IPS-20b (cell line): ENCODE results near the gene THEMIS.

Source experiments
- H3K27ac ChIP-seq: one replicate; pipeline ENCODE4 v1.5.1; 2013; ENCODE audit warnings: low read length
- H3K27me3 ChIP-seq: 2 replicates; pipeline ENCODE4 v1.6.1; 2013; ENCODE audit warnings: mild to moderate bottlenecking, low read length, inconsistent platforms; ENCODE audit not compliant: insufficient read depth
- H3K36me3 ChIP-seq: 2 replicates; pipeline ENCODE4 v1.6.1; 2013; ENCODE audit warnings: low read depth, mild to moderate bottlenecking, inconsistent platforms, low read length, moderate library complexity; ENCODE audit not compliant: insufficient read depth
- H3K4me1 ChIP-seq: 2 replicates; pipeline ENCODE4 v1.6.1; 2013; ENCODE audit warnings: mild to moderate bottlenecking, control low read depth, inconsistent platforms, low read length, moderate library complexity; ENCODE audit not compliant: insufficient read depth
- H3K4me3 ChIP-seq: 2 replicates; pipeline ENCODE4 v1.5.1; 2013; ENCODE audit warnings: mild to moderate bottlenecking, low read length, inconsistent platforms
- H3K9ac ChIP-seq: 2 replicates; pipeline ENCODE4 v1.6.1; 2013; ENCODE audit warnings: low read depth, mild to moderate bottlenecking, inconsistent platforms, low read length, moderate library complexity
- H3K9me3 ChIP-seq: 2 replicates; pipeline ENCODE4 v1.6.1; 2013; ENCODE audit warnings: mild to moderate bottlenecking, low read depth, low read length, inconsistent platforms; ENCODE audit not compliant: insufficient read depth

The THEMIS gene

GRCh38 chr6:127855542-127856159, 45.2 kb downstream of the THEMIS start:
- no peak overlapping the region for H3K4me3 ChIP-seq
- H3K9ac ChIP-seq, result no peak overlapping the region
- H3K27ac ChIP-seq, result no peak overlapping the region
- no peaks in the 10 kb centered on the region for H3K36me3 ChIP-seq
- no peaks in the 10 kb centered on the region for H3K27me3 ChIP-seq
- H3K4me1 ChIP-seq, result 0 out of 2 replicates have a peak, but pooled peaks cover 3% of the 10 kb centered on the region
- H3K9me3 ChIP-seq, result no peaks in the 10 kb centered on the region

- Histone ChIP-seq H3K36me3 (no peaks in the 10 kb centered on the region), H3K9ac (no peak overlapping the region), H3K27me3 (no peaks in the 10 kb centered on the region), H3K9me3 (no peaks in the 10 kb centered on the region), H3K4me1 (0 out of 2 replicates have a peak, but pooled peaks cover 3% of the 10 kb centered on the region), H3K4me3 (no peak overlapping the region), H3K27ac (no peak overlapping the region)
These were observed 46.8 kb downstream of the THEMIS start for GRCh38 chr6:127854009-127854408.

GRCh38 chr6:127851197-127851596, 49.7 kb downstream of the THEMIS start:
- no peaks in the 10 kb centered on the region for H3K36me3 ChIP-seq
- H3K27ac ChIP-seq, result no peak overlapping the region
- H3K9ac ChIP-seq, result no peak overlapping the region
- H3K4me3 ChIP-seq, result no peak overlapping the region
- H3K27me3 ChIP-seq, result no peaks in the 10 kb centered on the region
- no peaks in the 10 kb centered on the region for H3K9me3 ChIP-seq
- no peaks in the 10 kb centered on the region for H3K4me1 ChIP-seq

GRCh38 chr6:127845242-127845641, 55.6 kb downstream of the THEMIS start:
- no peak overlapping the region for H3K27ac ChIP-seq
- no peak overlapping the region for H3K9ac ChIP-seq
- H3K27me3 ChIP-seq, result no peaks in the 10 kb centered on the region
- no peak overlapping the region for H3K4me3 ChIP-seq
- no peaks in the 10 kb centered on the region for H3K36me3 ChIP-seq
- no peaks in the 10 kb centered on the region for H3K4me1 ChIP-seq
- no peaks in the 10 kb centered on the region for H3K9me3 ChIP-seq

- Histone ChIP-seq H3K9me3 (no peaks in the 10 kb centered on the region), H3K36me3 (no peaks in the 10 kb centered on the region), H3K27ac (no peak overlapping the region)
These were observed 56.3 kb downstream of the THEMIS start for GRCh38 chr6:127844529-127844928.

GRCh38 chr6:127843582-127843981, 57.3 kb downstream of the THEMIS start:
- no peak overlapping the region for H3K4me3 ChIP-seq
- no peaks in the 10 kb centered on the region for H3K27me3 ChIP-seq
- no peak overlapping the region for H3K9ac ChIP-seq
- H3K4me1 ChIP-seq, result no peaks in the 10 kb centered on the region
- no peak overlapping the region for H3K27ac ChIP-seq
- no peaks in the 10 kb centered on the region for H3K36me3 ChIP-seq
- H3K9me3 ChIP-seq, result no peaks in the 10 kb centered on the region

More at GRCh38 chr6:127844529-127844928, 56.3 kb downstream of the THEMIS start:
- H3K27me3 ChIP-seq, result no peaks in the 10 kb centered on the region
- H3K4me1 ChIP-seq, result no peaks in the 10 kb centered on the region
- no peak overlapping the region for H3K4me3 ChIP-seq
- no peak overlapping the region for H3K9ac ChIP-seq

DNA sequence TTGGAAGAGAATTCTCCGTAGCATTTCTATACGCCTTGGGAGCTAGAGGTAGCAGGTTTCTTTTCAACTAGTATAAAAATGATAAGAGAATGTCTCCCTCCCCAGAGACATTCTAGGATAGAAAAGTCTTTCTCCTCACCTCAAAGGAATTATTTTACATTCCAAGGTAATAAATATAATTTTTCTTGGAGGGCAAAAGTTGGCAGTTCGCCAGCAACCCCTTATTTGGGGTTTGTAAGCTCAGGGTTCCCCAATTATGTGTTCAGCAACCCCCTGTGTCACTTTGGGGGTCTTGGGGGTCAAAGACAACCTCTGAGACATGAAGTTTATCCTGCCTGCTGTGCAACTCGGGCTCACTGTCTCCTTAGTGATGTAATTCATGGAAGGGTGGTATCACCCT, 58.3 kb downstream of the THEMIS start:
- Histone ChIP-seq H3K4me1 (no peaks in the 10 kb centered on the region), H3K4me3 (no peak overlapping the region), H3K36me3 (no peaks in the 10 kb centered on the region), H3K27me3 (no peaks in the 10 kb centered on the region), H3K27ac (no peak overlapping the region), H3K9ac (no peak overlapping the region), H3K9me3 (no peaks in the 10 kb centered on the region)

DNA sequence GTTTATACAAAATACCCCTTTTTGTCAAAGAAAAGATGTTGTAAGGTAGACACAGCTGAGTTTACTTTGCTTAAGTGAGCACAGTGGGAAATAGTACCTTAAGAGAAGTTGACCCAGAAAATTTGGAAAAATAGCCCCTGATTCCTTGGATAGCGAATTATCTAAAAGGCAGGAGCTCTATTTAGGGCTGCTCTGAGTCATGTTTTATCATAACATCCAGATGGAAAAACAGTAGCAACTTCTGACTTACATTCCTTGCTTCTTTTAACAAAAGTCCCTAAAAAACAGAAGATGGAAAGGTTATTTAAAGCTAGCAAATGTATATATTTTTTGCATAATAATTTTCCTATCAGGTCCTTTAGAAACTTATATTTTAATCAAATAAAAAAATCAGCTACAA, 59.0 kb downstream of the THEMIS start:
- no peaks in the 10 kb centered on the region for H3K27me3 ChIP-seq
- H3K4me1 ChIP-seq, result no peaks in the 10 kb centered on the region
- H3K9me3 ChIP-seq, result no peaks in the 10 kb centered on the region
- H3K4me3 ChIP-seq, result no peak overlapping the region
- H3K9ac ChIP-seq, result no peak overlapping the region
- H3K27ac ChIP-seq, result no peak overlapping the region
- H3K36me3 ChIP-seq, result no peaks in the 10 kb centered on the region

DNA sequence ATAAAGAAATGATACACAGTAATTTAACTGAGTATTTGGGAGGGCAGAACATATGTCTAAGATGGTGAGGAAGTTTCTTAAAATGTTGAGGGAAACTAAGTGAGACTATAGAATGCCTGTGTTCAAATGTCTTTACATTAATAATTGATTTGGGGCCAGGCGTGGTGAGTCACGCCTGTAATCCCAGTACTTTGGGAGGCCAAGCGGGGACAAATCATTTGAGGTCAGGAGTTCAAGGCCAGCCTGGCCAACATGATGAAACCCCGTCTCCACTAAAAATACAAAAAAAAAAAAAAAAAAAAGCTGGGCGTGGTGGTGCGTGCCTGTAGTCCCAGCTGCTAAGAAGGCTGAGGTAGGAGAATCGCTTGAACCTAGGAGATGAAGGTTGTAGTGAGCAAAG, 66.7 kb downstream of the THEMIS start:
- Histone ChIP-seq H3K9ac (no peak overlapping the region), H3K36me3 (no peaks in the 10 kb centered on the region), H3K27me3 (no peaks in the 10 kb centered on the region), H3K4me1 (no peaks in the 10 kb centered on the region), H3K27ac (no peak overlapping the region), H3K4me3 (no peak overlapping the region), H3K9me3 (no peaks in the 10 kb centered on the region)

- H3K4me1 ChIP-seq, result no peaks in the 10 kb centered on the region
- H3K4me3 ChIP-seq, result no peak overlapping the region
- H3K9ac ChIP-seq, result no peak overlapping the region
These were observed 67.5 kb downstream of the THEMIS start for GRCh38 chr6:127833336-127833735.

DNA sequence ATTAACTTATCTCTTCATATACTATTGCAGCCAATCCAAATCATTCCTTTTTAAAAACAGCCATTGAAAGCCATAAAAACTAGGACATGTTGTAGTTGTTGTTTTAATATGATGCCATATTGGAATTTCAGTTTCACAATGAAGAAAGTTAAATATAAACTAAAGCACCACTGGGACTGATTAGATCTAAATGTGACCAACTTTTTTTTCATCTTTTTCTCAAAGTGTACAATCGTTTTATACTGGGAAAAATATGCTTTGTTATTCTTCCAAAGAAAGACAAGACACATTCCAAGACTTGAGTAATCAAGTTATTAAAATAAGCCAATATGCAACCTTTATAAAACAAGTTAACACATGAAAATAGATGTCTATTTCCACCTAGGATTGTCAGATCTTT, 68.5 kb downstream of the THEMIS start:
- H3K27me3 ChIP-seq, result no peaks in the 10 kb centered on the region
- H3K4me1 ChIP-seq, result no peaks in the 10 kb centered on the region
- no peak overlapping the region for H3K4me3 ChIP-seq
- no peaks in the 10 kb centered on the region for H3K36me3 ChIP-seq
- no peak overlapping the region for H3K9ac ChIP-seq
- no peak overlapping the region for H3K27ac ChIP-seq
- H3K9me3 ChIP-seq, result no peaks in the 10 kb centered on the region

More at GRCh38 chr6:127833336-127833735, 67.5 kb downstream of the THEMIS start:
- Histone ChIP-seq H3K27ac (no peak overlapping the region), H3K27me3 (no peaks in the 10 kb centered on the region), H3K9me3 (no peaks in the 10 kb centered on the region), H3K36me3 (no peaks in the 10 kb centered on the region)

GRCh38 chr6:127824061-127824460, 76.8 kb downstream of the THEMIS start:
- H3K4me1 ChIP-seq, result no peaks in the 10 kb centered on the region
- no peak overlapping the region for H3K9ac ChIP-seq
- no peaks in the 10 kb centered on the region; the same call in 1 of the 2 replicates for H3K9me3 ChIP-seq
- H3K27me3 ChIP-seq, result no peaks in the 10 kb centered on the region
- no peaks in the 10 kb centered on the region for H3K36me3 ChIP-seq
- no peak overlapping the region for H3K4me3 ChIP-seq
- H3K27ac ChIP-seq, result no peak overlapping the region
